Nucleus accumbens (tissue), 56 donors: Measurements from ENCODE around the gene FLYWCH1.
A peak's percentile ranks its signal among the peaks of the same experiment; 100 is the strongest.

Source experiments
- DNase-seq, 56 donors: peaks; one replicate each; lab custom pipeline; 2025; lab: John Stamatoyannopoulos, UW

Gene FLYWCH1, protein sequence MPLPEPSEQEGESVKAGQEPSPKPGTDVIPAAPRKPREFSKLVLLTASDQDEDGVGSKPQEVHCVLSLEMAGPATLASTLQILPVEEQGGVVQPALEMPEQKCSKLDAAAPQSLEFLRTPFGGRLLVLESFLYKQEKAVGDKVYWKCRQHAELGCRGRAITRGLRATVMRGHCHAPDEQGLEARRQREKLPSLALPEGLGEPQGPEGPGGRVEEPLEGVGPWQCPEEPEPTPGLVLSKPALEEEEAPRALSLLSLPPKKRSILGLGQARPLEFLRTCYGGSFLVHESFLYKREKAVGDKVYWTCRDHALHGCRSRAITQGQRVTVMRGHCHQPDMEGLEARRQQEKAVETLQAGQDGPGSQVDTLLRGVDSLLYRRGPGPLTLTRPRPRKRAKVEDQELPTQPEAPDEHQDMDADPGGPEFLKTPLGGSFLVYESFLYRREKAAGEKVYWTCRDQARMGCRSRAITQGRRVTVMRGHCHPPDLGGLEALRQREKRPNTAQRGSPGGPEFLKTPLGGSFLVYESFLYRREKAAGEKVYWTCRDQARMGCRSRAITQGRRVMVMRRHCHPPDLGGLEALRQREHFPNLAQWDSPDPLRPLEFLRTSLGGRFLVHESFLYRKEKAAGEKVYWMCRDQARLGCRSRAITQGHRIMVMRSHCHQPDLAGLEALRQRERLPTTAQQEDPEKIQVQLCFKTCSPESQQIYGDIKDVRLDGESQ

DNA sequence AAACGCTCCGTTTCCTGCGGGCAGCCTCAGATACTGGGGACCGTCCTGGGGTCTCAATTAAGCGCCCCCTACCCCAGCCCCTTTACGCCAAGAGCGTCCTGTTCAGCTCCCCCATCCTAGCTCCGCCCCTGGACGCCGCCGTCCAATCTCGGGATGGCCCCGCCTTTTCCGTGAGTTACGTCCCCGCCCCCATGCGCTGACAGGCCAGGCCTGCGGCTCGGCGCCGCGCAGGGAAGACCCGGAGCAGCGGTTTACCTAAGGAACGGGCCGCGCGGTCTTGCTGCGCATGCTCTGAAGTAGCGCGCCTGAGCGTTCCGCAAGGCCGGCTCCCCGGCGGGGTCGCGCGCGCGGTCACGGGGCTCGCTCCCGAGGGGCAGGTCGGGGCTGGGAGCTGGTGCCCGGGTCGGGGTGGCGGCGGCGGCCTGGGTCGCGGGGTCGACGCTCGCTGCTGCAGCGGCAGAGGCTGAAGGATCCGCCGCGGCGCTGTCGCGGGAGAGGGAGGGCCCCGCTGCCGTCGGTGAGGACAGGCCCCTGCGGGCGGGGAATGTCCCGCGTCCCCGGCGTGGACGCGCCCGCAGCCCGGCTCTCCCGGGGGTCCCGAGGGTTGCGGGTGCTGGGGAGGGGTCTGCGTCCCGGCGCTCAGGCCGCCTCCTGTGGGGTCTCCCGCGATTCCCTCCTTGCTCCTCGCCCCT, at the start of gene FLYWCH1:
Gene FLYWCH1 (plus strand): TSS at position 294 of the 692 bp plus-strand sequence. CDS start 17,755 bp downstream, outside the sequence.
- DNase-seq, result peak; percentile 71 to 99 (median 96)

- no peak for DNase-seq
These were observed 46.1 kb upstream of the FLYWCH1 start for GRCh38 chr16:2865651-2866050.

DNA sequence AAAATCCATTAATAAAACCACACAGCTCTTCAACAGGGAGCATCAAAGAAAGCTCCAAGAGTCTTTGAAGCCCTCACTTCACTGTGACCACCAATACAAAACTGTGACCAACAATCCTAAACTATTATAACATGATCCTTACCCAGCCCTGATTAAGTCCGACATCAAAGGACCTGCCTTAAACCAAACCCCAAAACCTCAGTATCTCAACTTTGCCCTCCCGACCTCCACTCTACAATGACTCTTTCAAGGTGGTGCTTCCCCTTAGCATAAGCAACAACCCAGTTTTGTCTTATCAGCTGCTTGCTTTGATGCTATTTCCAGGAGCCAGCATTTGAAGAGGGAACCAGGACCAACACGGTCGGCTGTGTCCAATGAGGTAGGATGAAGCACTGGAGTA, 45.3 kb upstream of the FLYWCH1 start:
- DNase-seq, result no peak

DNA sequence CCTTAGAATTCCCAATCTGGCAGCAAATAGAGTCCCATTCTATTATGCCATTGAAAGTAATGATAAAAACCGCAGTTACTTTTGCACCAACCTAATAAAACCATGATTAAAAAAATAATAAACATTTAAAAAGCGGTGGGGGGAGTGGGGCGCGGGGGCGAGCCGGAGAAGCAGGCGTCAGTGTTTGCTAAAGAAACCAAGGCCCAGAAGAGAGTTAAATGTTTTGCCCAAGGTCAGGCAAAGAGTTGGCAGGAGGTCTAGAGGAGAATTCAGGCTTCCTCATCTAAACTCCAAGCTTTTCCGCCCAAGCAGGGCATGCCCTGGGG, 44.1 kb upstream of the FLYWCH1 start:
- DNase-seq, result no peak

- peak in 55 of 56 donors; percentile 45 to 99 (median 89) for DNase-seq
These were observed 43.5 kb upstream of the FLYWCH1 start for GRCh38 chr16:2867987-2868789.

DNA sequence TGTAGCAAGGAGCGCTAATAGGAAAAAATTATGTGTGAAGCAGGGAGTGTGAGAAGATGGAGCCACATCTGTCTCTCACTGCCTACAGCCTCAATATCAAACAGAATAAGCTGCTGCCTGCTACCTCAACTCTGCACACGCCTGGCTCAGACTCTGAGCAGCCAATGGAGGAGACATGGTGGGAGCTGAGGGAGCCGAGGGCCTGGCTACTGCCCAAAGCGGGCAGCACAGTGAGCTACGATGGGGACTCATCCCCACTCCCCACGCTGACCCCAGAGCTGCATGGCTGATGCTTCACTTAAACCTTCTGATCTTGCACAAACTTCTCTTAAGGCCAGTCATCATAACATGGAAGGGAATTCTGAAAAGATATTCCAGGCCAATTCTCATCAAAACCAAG, 39.8 kb upstream of the FLYWCH1 start:
- no peak for DNase-seq

DNA sequence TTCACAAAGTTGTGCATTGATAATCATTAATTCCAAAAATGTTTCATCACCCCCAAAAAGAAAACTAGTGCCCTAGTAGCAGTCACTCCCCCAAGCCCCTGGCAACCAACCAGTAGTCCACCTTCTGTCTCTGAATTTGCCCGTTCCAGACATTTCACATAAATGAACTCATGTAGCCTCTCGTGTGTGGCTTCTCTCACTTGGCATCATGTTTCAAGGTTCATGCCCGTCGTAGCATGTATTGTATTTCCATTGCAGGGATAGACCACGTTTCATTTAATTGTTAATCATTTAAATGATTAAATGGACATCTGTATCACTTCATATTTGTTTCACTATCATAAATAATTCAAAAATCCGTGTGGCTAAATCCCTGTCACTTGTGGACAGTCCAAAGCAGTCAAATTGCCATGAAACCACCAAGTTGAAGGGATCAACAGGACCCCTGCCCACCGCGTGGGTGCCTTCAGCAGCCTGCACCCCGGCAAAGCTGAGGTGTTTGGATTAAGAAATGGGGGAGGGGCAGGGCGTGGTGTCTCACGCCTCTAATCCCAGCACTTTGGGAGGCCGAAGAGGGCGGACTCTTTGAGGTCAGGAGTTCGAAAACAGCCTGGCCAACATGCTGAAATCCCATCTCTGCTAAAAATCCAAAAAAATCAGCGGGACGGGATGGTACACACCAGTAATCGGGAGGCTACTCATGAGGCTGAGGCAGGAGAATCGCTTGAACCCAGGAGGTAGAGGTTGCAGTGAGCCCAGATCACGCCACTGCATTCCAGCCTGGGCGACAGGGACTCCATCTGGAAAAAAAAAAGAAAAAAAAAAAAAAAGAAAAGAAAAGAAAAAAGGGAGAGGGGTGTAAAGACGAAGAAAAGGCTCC, 37.5 kb upstream of the FLYWCH1 start:
- no peak for DNase-seq

DNA sequence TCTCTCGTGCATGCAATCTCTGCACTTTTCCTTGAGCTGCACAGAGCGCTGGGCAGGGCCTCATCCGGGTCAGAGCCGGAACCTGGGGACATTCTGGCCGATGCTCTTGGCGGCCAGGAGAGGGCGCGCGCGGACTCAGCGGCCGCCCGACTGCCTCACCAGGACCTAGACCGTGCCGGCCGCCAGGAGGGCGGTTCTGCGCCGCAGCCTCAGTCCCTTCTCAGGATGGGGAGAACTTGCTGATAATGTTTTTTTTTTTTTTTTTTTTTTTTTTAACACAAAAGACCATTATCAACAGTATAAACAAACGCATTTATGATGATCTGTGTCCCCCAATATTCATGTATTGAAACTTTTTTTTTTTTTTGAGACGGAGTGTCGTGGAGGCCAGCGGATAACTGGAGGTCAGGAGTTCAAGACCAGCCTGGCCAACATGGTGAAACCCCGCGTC, 36.8 kb upstream of the FLYWCH1 start:
- peak in 50 of 56 donors; percentile 0 to 76 (median 36) for DNase-seq

- no peak for DNase-seq
These were observed 31.8 kb upstream of the FLYWCH1 start for GRCh38 chr16:2879854-2880508.

DNA sequence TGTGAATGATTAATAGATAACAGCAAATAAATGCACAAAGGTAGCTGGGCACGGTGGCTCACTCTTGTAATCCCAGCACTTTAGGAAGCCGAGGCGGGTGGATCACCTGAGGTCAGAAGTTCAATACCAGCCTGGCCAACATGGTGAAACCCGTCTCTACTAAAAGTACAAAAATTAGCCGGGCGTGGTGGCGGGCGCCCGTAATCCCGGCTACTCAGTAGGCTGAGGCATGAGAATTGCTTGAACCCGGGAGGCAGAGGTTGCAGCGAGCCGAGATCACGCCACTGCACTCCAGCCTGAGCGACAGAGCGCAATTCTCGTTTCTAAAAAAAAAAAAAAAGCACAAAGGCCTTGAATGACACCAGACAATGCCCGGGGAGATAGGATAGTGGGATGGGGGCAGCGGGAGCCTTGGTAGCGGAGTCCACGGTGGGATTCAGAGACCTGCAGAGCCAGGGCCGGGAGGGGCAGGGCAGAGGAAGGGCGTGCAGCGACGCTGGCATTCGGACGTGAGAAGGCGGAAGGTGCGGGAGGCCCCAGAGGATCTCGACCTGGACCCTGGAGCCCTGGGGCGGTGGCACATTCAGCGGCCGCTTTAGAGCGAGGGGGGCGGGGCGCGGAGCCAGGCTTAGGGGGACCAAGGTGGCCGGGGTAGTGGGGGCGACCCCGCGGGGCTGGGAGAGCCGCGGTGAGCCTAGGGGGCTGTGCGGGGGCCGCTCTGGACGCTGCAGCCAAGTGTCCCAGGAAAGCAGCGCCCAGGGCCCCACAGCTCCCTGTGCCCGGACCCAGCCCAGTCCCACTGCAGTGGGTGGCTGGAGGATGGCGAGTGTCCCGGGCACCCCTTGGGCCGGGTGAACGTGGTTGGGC, 29.7 kb upstream of the FLYWCH1 start:
- peak in 18 of 56 donors; percentile 19 to 66 (median 47) for DNase-seq

DNA sequence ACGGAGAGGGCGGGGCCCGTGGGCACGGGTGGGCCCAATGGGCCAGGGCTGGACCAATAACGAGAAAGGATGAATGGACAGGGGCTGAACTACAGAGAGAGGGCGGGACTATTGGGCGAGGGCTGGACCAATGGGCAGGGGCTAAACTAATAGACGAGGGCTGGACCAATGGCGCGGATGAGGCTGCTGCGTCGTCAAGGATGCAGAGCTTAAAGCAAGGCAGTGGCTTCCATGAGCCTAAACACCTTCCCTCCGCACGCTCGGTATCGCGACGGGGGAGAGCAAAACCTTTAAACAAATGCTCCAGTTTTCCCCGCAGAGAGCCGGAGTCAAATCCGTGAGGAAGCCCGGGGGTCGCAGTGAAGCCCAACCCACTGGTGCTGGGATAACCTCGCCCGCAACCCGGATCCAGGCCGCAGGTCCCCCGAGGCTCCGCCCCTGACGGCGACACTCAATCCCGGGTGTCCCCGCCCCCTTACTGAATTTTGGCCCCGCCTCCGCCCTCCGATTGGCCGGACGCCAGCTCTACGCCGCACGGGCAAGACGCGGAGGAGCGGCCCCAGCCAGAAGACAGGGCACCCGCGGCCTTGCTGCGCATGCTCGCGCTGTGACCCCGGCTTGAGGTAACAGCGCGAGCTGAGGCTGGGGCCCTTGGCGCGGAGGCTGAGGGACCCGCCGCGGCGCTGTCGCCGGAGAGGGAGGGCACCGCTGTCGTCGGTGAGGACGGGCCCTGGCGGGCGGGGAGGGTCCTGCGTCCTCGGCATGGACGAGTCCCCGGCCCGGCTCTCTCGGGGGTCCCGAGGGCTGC, 28.9 kb upstream of the FLYWCH1 start, which contains the start of gene FLYWCH2:
Gene FLYWCH2 (plus strand): TSS at position 566 of the 808 bp plus-strand sequence. CDS start 13,235 bp downstream, outside the sequence.
- DNase-seq, result peak; percentile 82 to 99 (median 98)

- peak in 22 of 56 donors; percentile 9 to 52 (median 36) for DNase-seq
These were observed 28.2 kb upstream of the FLYWCH1 start for GRCh38 chr16:2883458-2883908.

- DNase-seq, result no peak
These were observed 27.7 kb upstream of the FLYWCH1 start for GRCh38 chr16:2884041-2884451.

DNA sequence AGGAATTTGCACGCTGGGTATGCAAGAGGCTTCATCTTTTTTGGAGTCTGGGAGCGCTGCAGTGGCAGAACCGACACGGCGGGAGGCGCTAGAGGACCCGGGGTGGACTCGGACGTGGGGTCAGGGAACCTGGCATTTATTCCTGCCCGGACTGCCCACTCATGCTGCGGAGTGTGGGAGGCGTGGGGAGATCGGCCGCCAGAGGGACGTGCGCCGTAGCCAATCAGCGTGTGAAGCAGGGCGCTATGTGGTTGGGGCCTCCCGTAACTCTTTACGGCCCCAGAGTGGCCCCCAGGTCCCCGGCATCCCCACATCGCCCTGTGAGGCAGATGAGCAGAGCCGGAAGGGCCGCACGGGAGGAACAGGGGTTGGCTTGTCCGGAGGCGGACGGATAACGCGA, 17.5 kb upstream of the FLYWCH1 start:
- no peak for DNase-seq

DNA sequence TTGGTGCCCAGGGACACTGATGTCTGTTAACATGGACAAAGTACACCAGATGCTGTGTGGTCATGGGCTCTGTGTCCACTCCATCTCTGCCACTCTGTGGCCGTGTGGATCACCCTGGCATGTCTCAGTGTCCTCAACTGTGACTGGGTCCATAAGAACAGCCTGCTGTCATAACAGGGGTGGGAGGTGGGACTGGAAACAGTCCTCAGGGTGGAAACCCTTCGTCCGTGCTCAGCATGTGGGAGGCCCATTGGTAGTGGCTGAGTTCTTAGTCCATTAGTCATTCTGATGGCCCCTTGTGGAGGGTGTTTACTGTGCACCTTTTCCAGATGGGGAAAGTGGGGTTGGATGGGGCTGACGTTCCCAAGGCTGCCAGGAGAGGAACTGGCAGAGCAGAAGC, 15.9 kb upstream of the FLYWCH1 start:
- DNase-seq, result no peak

- no peak for DNase-seq
These were observed 15.2 kb upstream of the FLYWCH1 start for GRCh38 chr16:2896480-2897010.
